Mesodermal cell (in vitro differentiated cells): Measurements from ENCODE around the gene GTF3C2.

Source experiments
- H3K27ac ChIP-seq: 2 replicates; pipeline ENCODE4 v1.7.0; 2013; ENCODE audit warnings: mild to moderate bottlenecking, low read depth, low read length, moderate library complexity; ENCODE audit not compliant: severe bottlenecking
- H3K36me3 ChIP-seq: 2 replicates; pipeline ENCODE4 v1.7.1; 2013; ENCODE audit warnings: mild to moderate bottlenecking, low read length, moderate library complexity; ENCODE audit not compliant: control insufficient read depth, insufficient read depth
- H3K4me1 ChIP-seq: one replicate; pipeline ENCODE4 v1.7.1; 2013; ENCODE audit warnings: mild to moderate bottlenecking, low read length; ENCODE audit not compliant: insufficient read depth, control insufficient read depth, poor library complexity, severe bottlenecking
- H3K4me3 ChIP-seq: 2 replicates; pipeline ENCODE4 v1.7.0; 2013; ENCODE audit warnings: low read length, control low read depth, mild to moderate bottlenecking; ENCODE audit not compliant: insufficient read depth, poor library complexity, severe bottlenecking; ENCODE audit errors: extremely low read depth
- H3K9me3 ChIP-seq: 2 replicates; pipeline ENCODE4 v1.7.1; 2013; ENCODE audit warnings: mild to moderate bottlenecking, low read length, moderate library complexity; ENCODE audit not compliant: control insufficient read depth
- WGBS, 2 experiments: methylation state at CpG; one replicate each; pipeline ENCODE4 v1.1.5; 2013; ENCODE audit warnings: missing lambda C conversion rate in 2 of 2; ENCODE audit not compliant: insufficient coverage in 2 of 2; 5-methylcytosine and 5-hydroxymethylcytosine counted together

The GTF3C2 gene

DNA sequence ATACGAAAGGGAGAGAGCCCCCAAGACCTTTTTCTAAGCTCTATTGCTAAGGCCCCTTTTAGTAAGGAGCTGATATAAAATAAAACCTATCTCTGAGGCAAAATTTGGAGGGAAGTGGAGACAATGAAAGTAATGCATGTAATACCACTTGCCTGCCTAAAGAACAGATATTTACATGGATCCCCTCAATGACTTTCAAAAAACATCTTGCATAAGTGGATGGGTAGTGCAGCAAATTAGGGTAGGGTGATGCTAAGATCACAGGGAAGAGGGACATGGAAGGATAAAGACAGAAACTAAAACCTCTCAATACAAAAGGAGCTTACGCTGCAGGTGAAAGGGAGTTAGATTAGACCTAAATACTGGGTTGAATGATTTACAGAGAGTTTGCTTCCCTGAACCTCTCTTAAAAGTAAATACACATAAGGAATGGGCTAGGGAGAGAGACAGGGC, 22.8 kb upstream of the GTF3C2 start:
- 60% methylated on average over 1 of the region's 2 CpGs; no CpG with 5 or more reads in 1 of the 2 experiments for WGBS, 2 experiments
- peaks cover 18% of the 10 kb centered on the region for H3K4me1 ChIP-seq
- peak overlapping the region; percentile 98 for H3K27ac ChIP-seq
- peak overlapping the region; percentile 79 for H3K4me3 ChIP-seq
- peaks cover 79% of the 10 kb centered on the region for H3K36me3 ChIP-seq
- no peaks in the 10 kb centered on the region for H3K9me3 ChIP-seq

- WGBS, 2 experiments, result 84 to 90% methylated on average over 6 to 7 of the region's 9 CpGs
- peaks cover 79% of the 10 kb centered on the region for H3K36me3 ChIP-seq
- H3K4me1 ChIP-seq, result peaks cover 18% of the 10 kb centered on the region
- no peaks in the 10 kb centered on the region for H3K9me3 ChIP-seq
- peak overlapping the region; percentile 79 for H3K4me3 ChIP-seq
- H3K27ac ChIP-seq, result no peak overlapping the region
Observed at GRCh38 chr2:27378809-27379290, 22.3 kb upstream of the GTF3C2 start.

- H3K4me3 ChIP-seq, result peak overlapping the region; percentile 79
- WGBS, 2 experiments, result 94 to 97% methylated on average over 26 to 29 of the region's 29 CpGs
- peaks cover 18% of the 10 kb centered on the region for H3K4me1 ChIP-seq
- H3K36me3 ChIP-seq, result peaks cover 78% of the 10 kb centered on the region
- no peak overlapping the region for H3K27ac ChIP-seq
- H3K9me3 ChIP-seq, result no peaks in the 10 kb centered on the region
Observed at GRCh38 chr2:27378096-27378808, 21.7 kb upstream of the GTF3C2 start.

DNA sequence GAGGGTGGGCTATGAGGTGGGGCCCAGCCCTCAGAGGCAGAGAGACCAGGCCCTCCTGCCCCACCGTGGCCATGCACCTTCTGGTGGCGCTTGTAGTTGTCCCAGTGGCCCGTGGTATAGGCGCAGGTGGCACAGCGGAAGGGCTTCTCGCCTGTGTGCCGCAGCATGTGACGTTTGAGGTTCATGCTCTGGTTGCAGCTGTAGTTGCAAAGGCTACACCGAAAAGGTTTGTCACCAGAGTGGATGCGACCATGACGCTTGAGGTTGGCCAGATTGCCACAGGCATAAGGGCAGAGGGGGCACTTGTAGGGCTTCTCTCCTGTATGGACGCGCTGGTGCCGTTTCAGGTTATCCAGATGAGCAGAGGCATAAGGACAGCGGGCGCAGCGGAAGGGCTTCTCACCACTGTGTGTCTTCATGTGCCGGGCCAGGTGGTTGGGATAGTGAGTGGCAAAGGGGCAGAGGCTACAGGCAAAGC, 21.1 kb upstream of the GTF3C2 start:
- no peak overlapping the region for H3K4me3 ChIP-seq
- H3K4me1 ChIP-seq, result peaks cover 18% of the 10 kb centered on the region
- H3K27ac ChIP-seq, result no peak overlapping the region
- no peaks in the 10 kb centered on the region for H3K9me3 ChIP-seq
- peaks cover 82% of the 10 kb centered on the region for H3K36me3 ChIP-seq
- whole genome bisulfite sequencing, 2 experiments, result 95 to 99% methylated on average over 15 to 18 of the region's 18 CpGs

GRCh38 chr2:27376866-27377617, 20.5 kb upstream of the GTF3C2 start:
- Histone ChIP-seq H3K36me3 (peaks cover 82% of the 10 kb centered on the region), H3K4me3 (no peak overlapping the region), H3K4me1 (peaks cover 18% of the 10 kb centered on the region), H3K27ac (no peak overlapping the region), H3K9me3 (no peaks in the 10 kb centered on the region)
- WGBS, 2 experiments, result 85% methylated on average over 8 to 9 of the region's 10 CpGs

- 92% methylated on average over 15 to 16 of the region's 16 CpGs for WGBS, 2 experiments
- H3K4me3 ChIP-seq, result no peak overlapping the region
- peaks cover 77% of the 10 kb centered on the region for H3K36me3 ChIP-seq
- no peaks in the 10 kb centered on the region for H3K9me3 ChIP-seq
- no peak overlapping the region for H3K27ac ChIP-seq
- H3K4me1 ChIP-seq, result peaks cover 21% of the 10 kb centered on the region
Observed at GRCh38 chr2:27376151-27376865, 19.7 kb upstream of the GTF3C2 start.

GRCh38 chr2:27375513-27376099, 19.0 kb upstream of the GTF3C2 start:
- H3K27ac ChIP-seq, result no peak overlapping the region
- H3K4me1 ChIP-seq, result peaks cover 15% of the 10 kb centered on the region
- H3K36me3 ChIP-seq, result peaks cover 73% of the 10 kb centered on the region
- H3K4me3 ChIP-seq, result no peak overlapping the region
- WGBS, 2 experiments, result 95 to 96% methylated on average over 14 to 20 of the region's 20 CpGs
- no peaks in the 10 kb centered on the region for H3K9me3 ChIP-seq

- peaks cover 9% of the 10 kb centered on the region for H3K4me1 ChIP-seq
Observed at GRCh38 chr2:27373567-27373966, 17.0 kb upstream of the GTF3C2 start.

GRCh38 chr2:27372937-27373336, 16.4 kb upstream of the GTF3C2 start:
- no peak overlapping the region for H3K27ac ChIP-seq
- peaks cover 72% of the 10 kb centered on the region for H3K36me3 ChIP-seq
- no peak overlapping the region for H3K4me3 ChIP-seq
- WGBS, 2 experiments, result 97% methylated on average over 6 of the region's 6 CpGs
- peaks cover 6% of the 10 kb centered on the region for H3K4me1 ChIP-seq
- H3K9me3 ChIP-seq, result no peaks in the 10 kb centered on the region

More at GRCh38 chr2:27373567-27373966, 17.0 kb upstream of the GTF3C2 start:
- Histone ChIP-seq H3K4me3 (no peak overlapping the region), H3K9me3 (no peaks in the 10 kb centered on the region), H3K36me3 (peaks cover 72% of the 10 kb centered on the region), H3K27ac (no peak overlapping the region)
- 96 to 97% methylated on average over 5 of the region's 5 CpGs for WGBS, 2 experiments
